T-helper 2 cell treated with Interferon-gamma antibody and Interleukin-4, amounts not matched to agents 100 ng/mL and 5 ng/mL, for 36 hours (primary cell): ENCODE results near the gene MIOX. TPM values are rescaled to one million over a fixed set of nuclear protein-coding genes. Genes with fewer than 3 reads are reported as not detected.
"Not testable (repeated sequence)": the region's sequence is repeated elsewhere in the genome, so short reads cannot be mapped to it uniquely, and the experiment has no call there.

Experiments used
- intact Hi-C: fragments of 100-400 bp; cut with micrococcal nuclease; formaldehyde crosslinking; loops from one replicate; pipeline ENCODE4 v1.15.1; 2023
- total RNA-seq: library from RNA; stranded (reverse); gene quantifications from 2 replicates; pipeline ENCODE4 v1.2.3, GENCODE V29; 2022

The MIOX gene
- total RNA-seq, 1 donor from 2014 or later, result 0.14 TPM

DNA sequence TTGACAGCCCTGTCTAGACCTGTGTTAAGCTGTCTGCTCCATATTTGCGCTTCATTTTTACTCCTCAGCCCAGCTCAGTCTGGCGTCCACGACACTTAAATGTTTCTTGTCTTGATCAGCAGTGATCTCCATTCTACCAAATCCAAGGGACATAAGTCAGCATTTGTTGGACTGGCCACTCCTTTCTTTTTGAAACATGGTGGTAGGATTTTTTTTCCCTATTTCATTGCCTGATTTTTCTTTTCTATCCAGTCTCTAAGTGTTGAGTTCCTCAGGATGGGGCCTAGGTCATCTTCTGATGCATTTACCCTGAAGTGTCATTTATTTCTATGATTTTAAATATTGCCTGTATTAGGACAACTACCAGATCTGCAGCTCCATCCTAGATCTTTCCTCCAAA is 22.2 kb downstream of the MIOX start:
- intact Hi-C loops, result loop anchor here (1.0 to 2.0 kb wide), 6 partner anchors 16 to 167 kb away; partner anchors contain the start of genes ARSA, SBF1, SCO2 and SYCE3

- intact Hi-C loops, result no loop called here
Measured at GRCh38 chr22:50513175-50513574, 26.5 kb downstream of the MIOX start.

GRCh38 chr22:50516068-50516467 is 29.4 kb downstream of the MIOX start:
- intact Hi-C loops, result no loop called here

- intact Hi-C loops, result no loop called here
Measured at GRCh38 chr22:50516891-50517290, 30.2 kb downstream of the MIOX start.

- intact Hi-C loops, result no loop called here
Measured at GRCh38 chr22:50517495-50518260, 31.0 kb downstream of the MIOX start.

DNA sequence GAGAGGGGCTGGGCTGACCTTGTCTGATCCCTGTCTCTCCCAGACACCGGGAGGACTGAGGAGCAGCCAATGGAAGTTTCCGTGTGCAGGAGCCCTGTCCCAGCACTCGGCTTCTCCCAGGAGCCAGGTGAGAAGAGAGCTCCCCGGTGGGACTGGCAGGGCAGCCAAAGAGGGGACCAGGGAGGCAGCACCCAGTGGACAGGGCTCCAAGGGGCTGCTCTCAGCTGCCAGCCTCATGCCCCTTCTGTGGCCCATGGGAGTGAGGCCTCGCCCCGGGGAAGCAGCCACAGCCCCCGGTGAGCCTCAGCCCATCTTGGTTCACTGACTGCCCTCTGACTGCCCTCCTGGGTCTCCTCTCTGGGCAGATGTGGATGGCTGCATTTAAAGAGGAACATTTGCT is 31.9 kb downstream of the MIOX start:
- intact Hi-C loops, result no loop called here

DNA sequence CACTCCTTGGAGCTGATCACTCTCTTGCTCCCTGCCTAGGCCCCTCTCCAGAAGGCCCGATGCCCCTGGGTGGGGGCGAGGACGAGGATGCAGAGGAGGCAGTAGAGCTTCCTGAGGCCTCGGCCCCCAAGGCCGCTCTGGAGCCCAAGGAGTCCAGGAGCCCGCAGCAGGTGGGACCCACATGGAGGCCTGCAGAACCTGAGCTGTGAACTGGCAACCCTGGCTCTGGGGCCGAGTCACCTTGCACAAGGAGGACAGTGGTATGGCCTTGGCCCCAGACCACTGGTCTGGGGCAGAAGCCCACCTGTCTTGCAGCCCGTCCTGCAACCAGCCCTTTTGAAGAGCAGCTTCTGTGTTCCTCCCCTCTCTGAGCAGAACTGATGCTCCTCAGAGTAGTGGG is 32.5 kb downstream of the MIOX start:
- intact Hi-C loops, result no loop called here

- intact Hi-C loops, result not testable (repeated sequence)
Measured at GRCh38 chr22:50520184-50520583, 33.5 kb downstream of the MIOX start.

- intact Hi-C loops, result no loop called here
Measured at GRCh38 chr22:50520826-50521453, 34.3 kb downstream of the MIOX start.

- intact Hi-C loops, result no loop called here
Measured at GRCh38 chr22:50521710-50522109, 35.1 kb downstream of the MIOX start.

DNA sequence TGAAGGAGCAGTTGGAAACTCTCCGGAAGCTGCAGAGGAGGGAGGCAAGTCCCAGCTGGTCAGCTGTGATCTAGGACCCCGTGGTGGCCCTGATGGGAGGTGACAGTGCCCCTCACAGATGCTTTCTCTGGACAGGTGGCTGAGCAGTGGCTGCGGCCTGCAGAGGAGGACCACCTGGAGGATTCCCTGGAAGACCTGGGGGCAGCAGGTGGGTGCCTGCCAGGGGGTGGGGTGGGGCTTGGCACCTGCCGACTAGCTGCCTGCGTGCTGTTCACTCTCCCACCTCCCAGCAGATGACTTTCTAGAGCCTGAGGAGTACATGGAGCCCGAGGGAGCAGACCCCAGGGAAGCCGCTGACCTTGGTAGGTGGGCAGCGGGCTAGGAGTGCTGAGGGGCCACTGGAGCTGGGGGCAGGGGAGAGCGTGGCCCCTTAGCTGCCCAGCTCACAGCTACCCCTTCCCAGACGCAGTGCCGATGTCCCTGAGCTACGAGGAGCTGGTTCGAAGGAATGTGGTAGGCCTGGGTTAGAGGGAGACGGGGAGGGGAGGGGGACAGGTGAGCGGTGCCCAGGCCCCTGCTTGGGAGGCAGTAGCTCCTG is 35.6 kb downstream of the MIOX start:
- intact Hi-C loops, result no loop called here

DNA sequence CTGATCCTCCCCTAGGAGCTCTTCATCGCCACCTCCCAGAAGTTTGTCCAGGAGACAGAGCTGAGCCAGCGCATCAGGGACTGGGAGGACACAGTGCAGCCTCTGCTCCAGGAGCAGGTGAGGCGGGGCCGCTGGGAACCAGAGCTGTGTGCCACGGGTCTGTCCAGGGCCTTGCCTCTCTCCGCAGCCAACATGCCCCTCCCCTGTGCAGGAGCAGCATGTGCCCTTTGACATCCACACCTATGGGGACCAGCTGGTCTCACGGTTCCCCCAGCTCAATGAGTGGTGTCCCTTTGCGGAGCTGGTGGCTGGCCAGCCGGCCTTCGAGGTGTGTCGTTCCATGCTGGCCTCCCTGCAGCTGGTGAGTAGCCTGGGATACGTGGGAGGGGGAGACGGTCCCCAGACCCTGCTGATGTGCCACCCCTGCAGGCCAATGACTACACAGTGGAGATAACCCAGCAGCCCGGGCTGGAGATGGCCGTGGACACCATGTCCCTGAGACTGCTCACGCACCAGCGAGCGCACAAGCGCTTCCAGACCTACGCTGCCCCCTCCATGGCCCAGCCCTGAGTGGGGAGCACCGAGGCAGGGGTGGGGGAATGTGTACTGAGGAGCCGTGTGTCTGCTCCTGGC is 36.3 kb downstream of the MIOX start:
- intact Hi-C loops, result no loop called here

DNA sequence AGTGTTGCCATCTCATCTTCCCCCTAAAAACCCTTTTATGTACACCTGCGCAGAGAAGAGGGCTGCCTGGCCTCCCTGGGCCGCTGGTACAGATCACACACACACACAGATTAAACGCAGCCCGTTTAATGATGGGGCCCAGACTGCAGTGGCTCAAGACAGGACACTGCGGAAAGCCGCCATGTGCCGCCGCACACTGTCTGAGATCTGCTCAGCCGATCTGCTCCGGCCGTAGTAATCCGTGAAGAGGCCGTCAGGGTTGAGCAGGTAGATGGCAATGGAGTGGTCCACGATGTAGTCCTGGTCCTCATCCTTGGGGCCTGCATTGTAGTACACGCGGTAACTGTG is 36.8 kb downstream of the MIOX start:
- intact Hi-C loops, result no loop called here

GRCh38 chr22:50523806-50524675 is 37.4 kb downstream of the MIOX start:
- intact Hi-C loops, result loop anchor here (2.0 kb wide), 1 partner anchor 97 kb away; no protein-coding TSS in a partner anchor

- intact Hi-C loops, result loop anchor here (1.0 to 2.0 kb wide), 3 partner anchors 16 to 96 kb away; partner anchors contain the start of genes CHKB and NCAPH2
Measured at GRCh38 chr22:50524676-50525103, 38.0 kb downstream of the MIOX start.

- intact Hi-C loops, result loop anchor here (1.0 to 2.0 kb wide), 3 partner anchors 17 to 96 kb away; partner anchors contain the start of genes CHKB and NCAPH2
Measured at GRCh38 chr22:50525104-50525857, 38.6 kb downstream of the MIOX start, which contains the start of gene SCO2. Gene SCO2, minus strand, starts transcription at chr22:50525598. Its CDS starts 1,187 bp downstream, at chr22:50524411.

- intact Hi-C loops, result loop anchor here (1.0 to 2.0 kb wide), 4 partner anchors 17 to 95 kb away; partner anchors contain the start of genes CHKB, NCAPH2 and SYCE3
Measured at GRCh38 chr22:50525858-50526107, 39.1 kb downstream of the MIOX start.

DNA sequence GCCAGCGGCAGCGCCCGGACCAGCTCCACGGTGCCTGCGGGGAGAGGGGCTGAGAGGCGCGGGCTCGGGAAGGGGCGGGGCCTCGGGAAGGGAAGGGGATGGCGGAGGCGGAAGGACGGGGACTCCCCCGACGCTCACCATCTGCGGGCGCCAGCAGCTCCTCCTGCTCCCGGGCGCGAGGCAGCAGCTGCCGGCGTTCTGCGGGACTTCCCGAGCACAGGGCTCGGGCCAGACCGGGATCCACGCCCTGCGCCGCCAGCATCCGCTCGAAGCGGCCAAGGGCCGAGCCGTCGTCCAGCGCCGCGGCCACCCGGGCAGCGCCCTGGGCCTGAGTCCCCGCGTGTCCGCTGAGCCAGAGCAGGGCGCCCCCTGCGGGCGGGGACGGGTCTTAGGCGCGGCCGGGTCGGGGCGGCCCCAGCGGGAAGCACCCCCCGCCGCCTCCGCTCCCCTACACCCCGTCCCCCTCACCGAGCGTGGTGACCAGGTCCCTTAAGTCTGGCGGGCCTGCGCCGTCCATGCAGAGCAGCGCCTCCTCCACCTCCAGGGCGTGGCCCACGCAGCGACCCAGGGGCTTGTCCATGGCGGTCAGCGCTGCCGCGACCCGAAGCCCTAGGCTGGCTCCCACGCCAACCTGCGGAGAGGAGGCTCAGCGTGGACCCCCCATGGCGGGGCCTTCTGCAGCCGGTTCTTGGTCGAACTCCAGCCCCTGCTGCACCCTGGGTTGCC is 39.6 kb downstream of the MIOX start:
- intact Hi-C loops, result loop anchor here (1.0 kb wide), 1 partner anchor 36 kb away; the partner anchor contains the start of gene SYCE3
